ENCODE data around the gene ATXN3. TPM values are rescaled to one million over a fixed set of nuclear protein-coding genes. Genes with fewer than 3 reads are reported as not detected.
A peak's percentile ranks its signal among the peaks of the same experiment; 100 is the strongest.

Gene ATXN3
- total RNA-seq, 4 donors from 2014 or later = 6.4 to 18.9 (median 8.5) TPM

GRCh38 chr14:92143962-92144361 lies 37.6 kb upstream of the ATXN3 start:
- no peaks in the 10 kb centered on the region for H3K27me3 ChIP-seq
- ATAC-seq (no peak), DNase-seq (no peak)
- no peaks in the 10 kb centered on the region for H3K9me3 ChIP-seq
- peaks cover 0 to 86% of the 10 kb centered on the region in 2 donors for H3K36me3 ChIP-seq
- H3K4me1 ChIP-seq = no peaks in the 10 kb centered on the region
- H3K27ac ChIP-seq = no peak overlapping the region
- TF ChIP-seq CTCF (IDR thresholded peaks at IDR 0.05 in 4 of 5, conservative IDR thresholded peaks at IDR 0.05 in 1 of 5) (no peak), POLR2A (IDR thresholded peaks at IDR 0.05) (no peak)
- in situ Hi-C loops (cut with MboI; ENCODE audit: low sequenced_read_pairs in 4 of 4) (loop anchor here in 2 of 4 donors (25.0 kb wide), 2 partner anchors 293 to 668 kb away; no protein-coding TSS in a partner anchor), intact Hi-C loops (cut with DNase I; ENCODE audit: low total_unique reads) (loop anchor here (10.0 kb wide), 1 partner anchor 181 kb away; the partner anchor contains the start of gene SLC24A4)
- H3K4me3 ChIP-seq = no peak overlapping the region

GRCh38 chr14:92143309-92143708 lies 36.9 kb upstream of the ATXN3 start:
- ATAC-seq (no peak), DNase-seq (no peak)
- intact Hi-C loops (cut with DNase I; ENCODE audit: low total_unique reads) (loop anchor here (10.0 kb wide), 1 partner anchor 181 kb away; the partner anchor contains the start of gene SLC24A4), in situ Hi-C loops (cut with MboI; ENCODE audit: low sequenced_read_pairs in 4 of 4) (loop anchor here in 2 of 4 donors (25.0 kb wide), 2 partner anchors 294 to 669 kb away; no protein-coding TSS in a partner anchor)
- no peaks in the 10 kb centered on the region for H3K9me3 ChIP-seq
- TF ChIP-seq POLR2A (IDR thresholded peaks at IDR 0.05) = no peak
- TF ChIP-seq CTCF (IDR thresholded peaks at IDR 0.05 in 4 of 5, conservative IDR thresholded peaks at IDR 0.05 in 1 of 5) = no peak
- H3K27me3 ChIP-seq = no peaks in the 10 kb centered on the region
- no peak overlapping the region for H3K27ac ChIP-seq
- H3K4me3 ChIP-seq = no peak overlapping the region
- no peaks in the 10 kb centered on the region for H3K4me1 ChIP-seq
- peaks cover 0 to 90% of the 10 kb centered on the region in 2 donors for H3K36me3 ChIP-seq

GRCh38 chr14:92135269-92135668 lies 28.9 kb upstream of the ATXN3 start:
- Histone ChIP-seq H3K9me3 (no peaks in the 10 kb centered on the region), H3K27ac (no peak overlapping the region), H3K4me3 (no peak overlapping the region), H3K27me3 (no peaks in the 10 kb centered on the region), H3K36me3 (peaks cover 0 to 90% of the 10 kb centered on the region in 2 donors), H3K4me1 (peaks cover 0 to 4% of the 10 kb centered on the region in 2 donors)
- in situ Hi-C loops (cut with MboI; ENCODE audit: low sequenced_read_pairs in 4 of 4) (loop anchor here in 2 of 4 donors (25.0 kb wide), 2 partner anchors 302 to 677 kb away; no protein-coding TSS in a partner anchor), intact Hi-C loops (cut with DNase I; ENCODE audit: low total_unique reads) (loop anchor here (10.0 kb wide), 1 partner anchor 320 kb away; no protein-coding TSS in a partner anchor)
- no peak for DNase-seq
- ATAC-seq = no peak
- peak in 3 of 5 experiments; percentile 7 to 29 (median 22) for TF ChIP-seq CTCF (IDR thresholded peaks at IDR 0.05 in 4 of 5, conservative IDR thresholded peaks at IDR 0.05 in 1 of 5)
- TF ChIP-seq POLR2A (IDR thresholded peaks at IDR 0.05) = no peak

GRCh38 chr14:92134456-92134855 lies 28.1 kb upstream of the ATXN3 start:
- intact Hi-C loops (cut with DNase I; ENCODE audit: low total_unique reads) (loop anchor here (10.0 kb wide), 1 partner anchor 320 kb away; no protein-coding TSS in a partner anchor), in situ Hi-C loops (cut with MboI; ENCODE audit: low sequenced_read_pairs in 4 of 4) (loop anchor here in 2 of 4 donors (25.0 kb wide), 2 partner anchors 303 to 678 kb away; no protein-coding TSS in a partner anchor)
- no peaks in the 10 kb centered on the region for H3K27me3 ChIP-seq
- DNase-seq = no peak
- peaks cover 0 to 4% of the 10 kb centered on the region in 2 donors for H3K4me1 ChIP-seq
- H3K36me3 ChIP-seq = peaks cover 0 to 89% of the 10 kb centered on the region in 2 donors
- H3K9me3 ChIP-seq = no peaks in the 10 kb centered on the region
- H3K27ac ChIP-seq = no peak overlapping the region
- no peak for ATAC-seq
- TF ChIP-seq CTCF (IDR thresholded peaks at IDR 0.05 in 4 of 5, conservative IDR thresholded peaks at IDR 0.05 in 1 of 5) (no peak), POLR2A (IDR thresholded peaks at IDR 0.05) (no peak)
- no peak overlapping the region for H3K4me3 ChIP-seq

All from gastrocnemius medialis (tissue), 4 donors.